Left lung (tissue), 10 donors: Measurements from ENCODE around the gene TTC39C. TPM values are rescaled to one million over a fixed set of nuclear protein-coding genes. Genes with fewer than 3 reads are reported as not detected.

Source experiments
- ATAC-seq: fragments of 200-7000 bp; cut with Tn5 transposase; one replicate; pipeline ENCODE4 v1.9.1; 2020; ENCODE audit warnings: moderate library complexity
- DNase-seq, 4 donors: peaks; one replicate each; pipeline ENCODE4 v3.0.0-alpha.2; 2013 to 2020
- H3K27ac ChIP-seq, 2 donors: fragments of 200-600 bp; sonication (generic) in 1 of 2; one replicate each; pipeline versions ENCODE4 v1.5.0 to v1.8.0; 2020 to 2021
- H3K27me3 ChIP-seq, 2 donors: fragments of 200-600 bp; sonication (generic) in 1 of 2; one replicate each; pipeline versions ENCODE4 v1.5.0 to v1.8.0; 2020 to 2021
- H3K36me3 ChIP-seq, 2 donors: fragments of 200-600 bp; sonication (generic) in 1 of 2; one replicate each; pipeline versions ENCODE4 v1.5.0 to v1.8.0; 2020 to 2021
- H3K4me1 ChIP-seq, 2 donors: fragments of 200-600 bp; one replicate each; pipeline ENCODE4 v1.8.0; 2021
- H3K4me3 ChIP-seq, 2 donors: fragments of 200-600 bp; sonication (generic) in 1 of 2; one replicate each; pipeline versions ENCODE4 v1.5.0 to v1.8.0; 2020 to 2021; ENCODE audit warnings: mild to moderate bottlenecking in 1 of 2
- H3K9me3 ChIP-seq, 2 donors: fragments of 200-600 bp; sonication (generic) in 1 of 2; one replicate each; pipeline versions ENCODE4 v1.5.0 to v1.8.0; 2020 to 2021
- CTCF ChIP-seq, 2 donors: fragments of 200-600 bp; sonication (generic) in 1 of 2; IDR thresholded peaks; one replicate each; pipeline versions ENCODE4 v1.5.0 to v1.8.0; 2021; ENCODE audit warnings: antibody characterized with exemption in 2 of 2
- intact Hi-C, 2 donors: fragments of 100-400 bp; cut with DNase I; formaldehyde crosslinking; loops; one replicate each; pipeline versions ENCODE4 v1.11.2 to v1.14.2; 2022
- polyA plus RNA-seq, 6 donors: library from polyadenylated mRNA; unstranded; fragments of 120-200 nt; gene quantifications; one replicate each; pipeline ENCODE4 v1.2.1, GENCODE V29; 2013; ENCODE audit not compliant: insufficient read length in 6 of 6
- total RNA-seq, 2 donors: library from RNA; stranded (reverse); fragmentation: NEBNext Ultra II Directional; extraction: Animal tissue kit (Norgen Biotek cat#: 25700); gene quantifications; one replicate each; pipeline ENCODE4 v1.2.1, GENCODE V29; 2021
- donor health status: DM: no; HTN: yes; CAD: no.
- donor health status: DM: no; HTN: no; CAD: no.

The TTC39C gene
- total and polyA plus RNA-seq, 8 donors, result 12.0 to 19.3 (median 15.1) TPM

GRCh38 chr18:23982155-23983079 is 32.1 kb upstream of the TTC39C start:
- no peak for TF ChIP-seq CTCF (IDR thresholded peaks at IDR 0.05)
- H3K4me3 ChIP-seq, result no peak overlapping the region
- intact Hi-C loops, result no loop called here
- H3K4me1 ChIP-seq, result no peaks in the 10 kb centered on the region
- H3K27me3 ChIP-seq, result no peaks in the 10 kb centered on the region
- H3K27ac ChIP-seq, result peak overlapping the region in 1 of 2 donors; percentile 40
- H3K9me3 ChIP-seq, result no peaks in the 10 kb centered on the region
- DNase-seq (peak in 3 of 4 donors; percentile 54 to 75 (median 58)), ATAC-seq (peak; percentile 78)
- no peaks in the 10 kb centered on the region for H3K36me3 ChIP-seq

- Histone ChIP-seq H3K4me3 (no peak overlapping the region), H3K27ac (peak overlapping the region in 1 of 2 donors; percentile 40), H3K36me3 (no peaks in the 10 kb centered on the region), H3K4me1 (no peaks in the 10 kb centered on the region), H3K9me3 (no peaks in the 10 kb centered on the region), H3K27me3 (no peaks in the 10 kb centered on the region)
- no peak for TF ChIP-seq CTCF (IDR thresholded peaks at IDR 0.05)
- no peak for DNase-seq
- no peak for ATAC-seq
- intact Hi-C loops, result no loop called here
These were observed 31.4 kb upstream of the TTC39C start for GRCh38 chr18:23983112-23983511.

GRCh38 chr18:23986600-23987359 is 27.8 kb upstream of the TTC39C start:
- Histone ChIP-seq H3K36me3 (no peaks in the 10 kb centered on the region), H3K27ac (no peak overlapping the region), H3K4me1 (peaks cover 0 to 7% of the 10 kb centered on the region in 2 donors), H3K4me3 (no peak overlapping the region), H3K9me3 (no peaks in the 10 kb centered on the region), H3K27me3 (no peaks in the 10 kb centered on the region)
- no peak for TF ChIP-seq CTCF (IDR thresholded peaks at IDR 0.05)
- DNase-seq, result no peak
- ATAC-seq, result no peak
- intact Hi-C loops, result no loop called here

GRCh38 chr18:23990474-23991410 is 23.8 kb upstream of the TTC39C start:
- TF ChIP-seq CTCF (IDR thresholded peaks at IDR 0.05), result no peak
- Histone ChIP-seq H3K4me1 (peaks cover 9 to 10% of the 10 kb centered on the region in 2 donors), H3K27me3 (no peaks in the 10 kb centered on the region), H3K36me3 (no peaks in the 10 kb centered on the region), H3K4me3 (no peak overlapping the region), H3K27ac (no peak overlapping the region), H3K9me3 (no peaks in the 10 kb centered on the region)
- intact Hi-C loops, result no loop called here
- ATAC-seq (peak; percentile 61), DNase-seq (no peak)
